ENCODE results near the gene RFX7.
"Not testable (repeated sequence)": the region's sequence is repeated elsewhere in the genome, so short reads cannot be mapped to it uniquely, and the experiment has no call there.

Gene RFX7

DNA sequence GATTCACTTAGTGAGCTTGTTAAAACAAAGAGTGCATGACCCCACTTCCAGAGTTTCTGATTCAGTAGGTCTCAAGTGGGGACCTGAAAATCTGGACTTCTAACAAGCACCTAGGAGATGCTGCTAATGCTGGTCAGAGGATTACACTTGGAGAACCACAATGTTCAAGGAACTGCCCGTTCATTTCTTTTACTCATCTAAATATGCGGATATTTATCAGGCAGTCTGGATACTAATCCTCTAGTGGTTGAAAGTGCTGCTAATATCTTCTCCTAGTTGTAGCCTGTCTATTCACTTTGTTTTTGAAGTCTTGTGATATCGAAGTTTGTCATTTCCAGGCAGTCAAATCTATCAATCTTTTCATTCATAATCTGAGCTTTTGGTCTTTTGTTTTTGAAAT, 86.8 kb downstream of the RFX7 start:
- H3K9me3 ChIP-seq (ENCODE audit: low read depth, low read length), result no peaks in the 10 kb centered on the region
- H3K9ac ChIP-seq (ENCODE audit: insufficient read length), result no peak overlapping the region
- H3K36me3 ChIP-seq (ENCODE audit: insufficient read depth, low read length), result no peaks in the 10 kb centered on the region
- TF ChIP-seq FOXP2 (optimal IDR thresholded peaks at IDR 0.05; ENCODE audit: control extremely low read depth, extremely low read length, insufficient read depth) (no peak), POLR2AphosphoS5 (IDR thresholded peaks at IDR 0.05; ENCODE audit: borderline replicate concordance, low read depth, low read length) (no peak), EZH2 (IDR thresholded peaks at IDR 0.05) (no peak)
- no peak overlapping the region for H3K27ac ChIP-seq
- DNase-seq (ENCODE audit: low read depth, low spot score), result no peak
- no peak overlapping the region for H3K4me3 ChIP-seq

DNA sequence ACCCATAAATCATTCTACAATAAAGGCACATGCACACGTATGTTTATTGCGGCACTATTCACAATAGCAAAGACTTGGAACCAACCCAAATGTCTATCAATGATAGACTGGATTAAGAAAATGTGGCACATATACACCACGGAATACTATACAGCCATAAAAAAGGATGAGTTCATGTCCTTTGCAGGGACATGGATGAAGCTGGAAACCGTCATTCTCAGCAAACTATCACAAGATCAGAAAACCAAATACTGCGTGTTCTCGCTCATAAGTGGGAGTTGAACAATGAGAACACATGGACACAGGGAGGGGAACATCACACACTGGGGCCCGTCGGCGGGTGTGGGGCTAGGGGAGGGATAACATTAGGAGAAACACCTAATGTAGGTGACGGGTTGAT, 88.4 kb downstream of the RFX7 start:
- not testable (repeated sequence) for H3K9ac ChIP-seq (ENCODE audit: insufficient read length); H3K36me3 ChIP-seq (ENCODE audit: insufficient read depth, low read length); DNase-seq (ENCODE audit: low read depth, low spot score); H3K4me3 ChIP-seq; H3K9me3 ChIP-seq (ENCODE audit: low read depth, low read length); H3K27ac ChIP-seq

DNA sequence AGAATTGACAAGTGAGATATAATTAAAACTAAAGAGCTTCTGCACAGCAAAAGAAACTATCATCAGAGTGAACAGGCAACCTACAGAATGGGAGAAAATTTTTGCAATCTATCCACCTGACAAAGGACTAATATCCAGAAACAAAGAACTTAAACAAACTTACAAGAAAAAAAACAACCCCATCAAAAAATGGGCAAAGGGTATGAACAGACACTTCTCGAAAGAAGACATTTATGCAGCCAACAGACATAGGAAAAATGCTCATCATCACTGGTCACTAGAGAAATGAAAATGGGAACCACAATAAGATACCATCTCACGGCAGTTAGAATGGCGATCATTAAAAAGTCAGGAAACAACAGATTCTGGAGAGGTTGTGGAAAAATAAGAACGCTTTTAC, 88.9 kb downstream of the RFX7 start:
- not testable (repeated sequence) for H3K9me3 ChIP-seq (ENCODE audit: low read depth, low read length); H3K36me3 ChIP-seq (ENCODE audit: insufficient read depth, low read length); H3K27ac ChIP-seq; DNase-seq (ENCODE audit: low read depth, low spot score); H3K9ac ChIP-seq (ENCODE audit: insufficient read length); H3K4me3 ChIP-seq

DNA sequence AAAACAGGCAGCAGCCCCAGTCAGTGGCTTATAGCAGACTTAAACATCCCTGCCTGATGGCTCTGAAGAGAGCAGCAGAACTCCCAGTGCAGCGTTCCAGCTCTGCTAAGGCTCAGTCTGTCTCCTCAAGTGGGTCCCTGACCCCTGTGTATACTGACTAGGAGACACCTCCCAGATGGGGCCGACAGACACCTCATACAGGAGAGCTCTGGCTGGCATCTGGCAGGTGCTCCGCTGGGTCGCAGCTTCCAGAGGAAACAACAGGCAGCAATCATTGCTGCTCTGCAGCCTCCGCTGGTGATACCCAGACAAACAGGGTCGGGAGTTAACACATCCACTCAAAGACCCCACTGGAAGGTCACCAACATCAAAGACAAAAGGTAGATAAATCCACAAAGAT, 93.5 kb downstream of the RFX7 start:
- no peak overlapping the region for H3K27ac ChIP-seq
- H3K4me3 ChIP-seq, result no peak overlapping the region
- no peaks in the 10 kb centered on the region for H3K9me3 ChIP-seq (ENCODE audit: low read depth, low read length)
- H3K36me3 ChIP-seq (ENCODE audit: insufficient read depth, low read length), result no peaks in the 10 kb centered on the region
- no peak for DNase-seq (ENCODE audit: low read depth, low spot score)
- no peak overlapping the region for H3K9ac ChIP-seq (ENCODE audit: insufficient read length)
- TF ChIP-seq FOXP2 (optimal IDR thresholded peaks at IDR 0.05; ENCODE audit: control extremely low read depth, extremely low read length, insufficient read depth) (no peak), POLR2AphosphoS5 (IDR thresholded peaks at IDR 0.05; ENCODE audit: borderline replicate concordance, low read depth, low read length) (no peak), EZH2 (IDR thresholded peaks at IDR 0.05) (no peak)

GRCh38 chr15:56148064-56148463, 95.6 kb downstream of the RFX7 start:
- TF ChIP-seq EZH2 (IDR thresholded peaks at IDR 0.05), result no peak
- no peak for TF ChIP-seq POLR2AphosphoS5 (IDR thresholded peaks at IDR 0.05; ENCODE audit: borderline replicate concordance, low read depth, low read length)
- TF ChIP-seq FOXP2 (optimal IDR thresholded peaks at IDR 0.05; ENCODE audit: control extremely low read depth, extremely low read length, insufficient read depth), result no peak
- H3K4me3 ChIP-seq, result no peak overlapping the region
- no peaks in the 10 kb centered on the region for H3K9me3 ChIP-seq (ENCODE audit: low read depth, low read length)
- no peak overlapping the region for H3K9ac ChIP-seq (ENCODE audit: insufficient read length)
- no peaks in the 10 kb centered on the region for H3K36me3 ChIP-seq (ENCODE audit: insufficient read depth, low read length)
- no peak for DNase-seq (ENCODE audit: low read depth, low spot score)
- no peak overlapping the region for H3K27ac ChIP-seq

GRCh38 chr15:56146756-56147155, 96.9 kb downstream of the RFX7 start:
- no peak for DNase-seq (ENCODE audit: low read depth, low spot score)
- no peak overlapping the region for H3K9ac ChIP-seq (ENCODE audit: insufficient read length)
- no peak overlapping the region for H3K4me3 ChIP-seq
- peaks cover 10% of the 10 kb centered on the region for H3K36me3 ChIP-seq (ENCODE audit: insufficient read depth, low read length)
- H3K27ac ChIP-seq, result no peak overlapping the region
- no peaks in the 10 kb centered on the region for H3K9me3 ChIP-seq (ENCODE audit: low read depth, low read length)
- TF ChIP-seq EZH2 (IDR thresholded peaks at IDR 0.05) (no peak), FOXP2 (optimal IDR thresholded peaks at IDR 0.05; ENCODE audit: control extremely low read depth, extremely low read length, insufficient read depth) (no peak), POLR2AphosphoS5 (IDR thresholded peaks at IDR 0.05; ENCODE audit: borderline replicate concordance, low read depth, low read length) (no peak)

DNA sequence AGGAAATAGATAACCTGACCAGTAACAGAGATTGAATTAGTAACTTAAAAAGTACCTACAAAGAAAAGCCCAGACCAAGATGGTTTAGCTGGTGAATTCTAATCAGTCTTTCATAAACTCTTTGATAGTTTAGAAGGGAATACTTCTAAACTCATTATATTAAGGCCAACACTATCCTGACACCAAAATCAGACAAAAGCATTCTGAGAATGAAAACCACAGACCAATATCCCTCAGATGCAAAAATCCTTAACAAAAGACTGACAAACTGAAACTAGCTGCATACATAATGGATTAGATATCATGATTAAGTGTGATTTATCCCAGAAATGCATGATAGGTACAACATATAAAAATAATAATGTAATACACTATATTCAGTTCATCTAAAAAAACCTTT, 115.6 kb downstream of the RFX7 start:
- Histone ChIP-seq H3K4me3 (no peak overlapping the region), H3K27ac (no peak overlapping the region), H3K36me3 (ENCODE audit: insufficient read depth, low read length) (peaks cover 41% of the 10 kb centered on the region), H3K9ac (ENCODE audit: insufficient read length) (no peak overlapping the region), H3K9me3 (ENCODE audit: low read depth, low read length) (peaks cover 7% of the 10 kb centered on the region; the same call in 1 of the 2 replicates)
- DNase-seq (ENCODE audit: low read depth, low spot score), result no peak
- TF ChIP-seq FOXP2 (optimal IDR thresholded peaks at IDR 0.05; ENCODE audit: control extremely low read depth, extremely low read length, insufficient read depth) (no peak), EZH2 (IDR thresholded peaks at IDR 0.05) (no peak), POLR2AphosphoS5 (IDR thresholded peaks at IDR 0.05; ENCODE audit: borderline replicate concordance, low read depth, low read length) (no peak)

GRCh38 chr15:56126409-56126808, 117.3 kb downstream of the RFX7 start:
- no peak overlapping the region for H3K27ac ChIP-seq
- peaks cover 7% of the 10 kb centered on the region; the same call in 1 of the 2 replicates for H3K9me3 ChIP-seq (ENCODE audit: low read depth, low read length)
- H3K36me3 ChIP-seq (ENCODE audit: insufficient read depth, low read length), result peaks cover 41% of the 10 kb centered on the region
- no peak overlapping the region for H3K9ac ChIP-seq (ENCODE audit: insufficient read length)
- TF ChIP-seq FOXP2 (optimal IDR thresholded peaks at IDR 0.05; ENCODE audit: control extremely low read depth, extremely low read length, insufficient read depth) (no peak), EZH2 (IDR thresholded peaks at IDR 0.05) (no peak), POLR2AphosphoS5 (IDR thresholded peaks at IDR 0.05; ENCODE audit: borderline replicate concordance, low read depth, low read length) (no peak)
- no peak overlapping the region for H3K4me3 ChIP-seq
- DNase-seq (ENCODE audit: low read depth, low spot score), result no peak

DNA sequence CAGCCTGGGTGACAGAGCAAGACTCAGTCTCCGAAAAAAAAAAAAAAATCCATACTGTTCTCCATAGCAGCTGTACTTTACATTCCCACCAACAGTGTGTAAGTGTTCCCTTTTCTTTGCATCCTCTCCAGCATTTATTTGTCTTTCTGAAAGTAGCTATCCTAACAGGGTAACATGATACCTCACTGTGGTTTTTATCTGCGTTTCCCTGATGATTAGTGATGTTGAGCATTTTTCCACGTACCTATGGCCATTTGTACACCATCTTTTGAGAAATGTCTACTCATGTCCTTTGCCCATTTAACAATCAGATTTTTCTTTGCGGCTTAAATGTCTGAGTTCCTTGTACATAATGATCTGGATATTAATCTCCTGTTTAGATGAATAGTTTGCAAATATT, 119.3 kb downstream of the RFX7 start:
- DNase-seq (ENCODE audit: low read depth, low spot score), result no peak
- no peak overlapping the region for H3K27ac ChIP-seq
- H3K9me3 ChIP-seq (ENCODE audit: low read depth, low read length), result peaks cover 11% of the 10 kb centered on the region; the same call in 1 of the 2 replicates
- H3K36me3 ChIP-seq (ENCODE audit: insufficient read depth, low read length), result peaks cover 35% of the 10 kb centered on the region
- TF ChIP-seq EZH2 (IDR thresholded peaks at IDR 0.05), result no peak
- no peak for TF ChIP-seq POLR2AphosphoS5 (IDR thresholded peaks at IDR 0.05; ENCODE audit: borderline replicate concordance, low read depth, low read length)
- no peak for TF ChIP-seq FOXP2 (optimal IDR thresholded peaks at IDR 0.05; ENCODE audit: control extremely low read depth, extremely low read length, insufficient read depth)
- H3K4me3 ChIP-seq, result no peak overlapping the region
- H3K9ac ChIP-seq (ENCODE audit: insufficient read length), result no peak overlapping the region

Data from SK-N-MC (cell line).